ENCODE results near the gene GNE.

Gene GNE

GRCh38 chr9:36210722-36211121 lies 47.5 kb downstream of the GNE start:
- no peak overlapping the region for H3K4me3 ChIP-seq (ENCODE audit: low read depth, low read length)
- TF ChIP-seq CTCF (IDR thresholded peaks at IDR 0.05; ENCODE audit: insufficient read depth, low read length, missing control alignments), result no peak
- ChIA-PET POLR2A (no interaction called here), CTCF (interaction anchor here (1.6 to 2.8 kb wide), 2 partner anchors 10 to 118 kb away, joined by 4 to 7 read pairs; no protein-coding TSS in a partner anchor)
- no peak for DNase-seq (ENCODE audit: low read depth, low spot score)

- no peak for TF ChIP-seq CTCF (IDR thresholded peaks at IDR 0.05; ENCODE audit: insufficient read depth, low read length, missing control alignments)
- no peak for DNase-seq (ENCODE audit: low read depth, low spot score)
- CTCF ChIA-PET, result interaction anchor here (1.0 to 2.8 kb wide), 5 partner anchors 10 to 120 kb away, joined by 3 to 7 read pairs (median 5); partner anchors contain the start of gene CLTA
- no peak overlapping the region for H3K4me3 ChIP-seq (ENCODE audit: low read depth, low read length)
- POLR2A ChIA-PET, result no interaction called here
These were observed 49.6 kb downstream of the GNE start for GRCh38 chr9:36208521-36209253.

GRCh38 chr9:36207546-36208012 lies 50.7 kb downstream of the GNE start:
- CTCF ChIA-PET, result interaction anchor here (0.7 to 1.3 kb wide), 5 partner anchors 15 to 255 kb away, joined by 3 to 5 read pairs (median 3); no protein-coding TSS in a partner anchor
- POLR2A ChIA-PET, result interaction anchor here (0.6 to 1.4 kb wide), 4 partner anchors 10 to 45 kb away, joined by 3 to 4 read pairs (median 4); partner anchors contain the start of gene CLTA
- no peak overlapping the region for H3K4me3 ChIP-seq (ENCODE audit: low read depth, low read length)
- no peak for TF ChIP-seq CTCF (IDR thresholded peaks at IDR 0.05; ENCODE audit: insufficient read depth, low read length, missing control alignments)
- no peak for DNase-seq (ENCODE audit: low read depth, low spot score)

- CTCF ChIA-PET, result interaction anchor here (0.8 to 1.3 kb wide), 4 partner anchors 15 to 255 kb away, joined by 3 to 5 read pairs (median 4); no protein-coding TSS in a partner anchor
- no peak overlapping the region for H3K4me3 ChIP-seq (ENCODE audit: low read depth, low read length)
- POLR2A ChIA-PET, result interaction anchor here (1.0 to 1.4 kb wide), 3 partner anchors 11 to 16 kb away, joined by 3 to 4 read pairs (median 4); partner anchors contain the start of gene CLTA
- no peak for TF ChIP-seq CTCF (IDR thresholded peaks at IDR 0.05; ENCODE audit: insufficient read depth, low read length, missing control alignments)
- DNase-seq (ENCODE audit: low read depth, low spot score), result no peak
These were observed 51.2 kb downstream of the GNE start for GRCh38 chr9:36207016-36207415.

GRCh38 chr9:36204906-36205547 lies 53.2 kb downstream of the GNE start:
- no peak for DNase-seq (ENCODE audit: low read depth, low spot score)

More at GRCh38 chr9:36204906-36205547, 53.2 kb downstream of the GNE start:
- peak; percentile 14 for TF ChIP-seq CTCF (IDR thresholded peaks at IDR 0.05; ENCODE audit: insufficient read depth, low read length, missing control alignments)
- H3K4me3 ChIP-seq (ENCODE audit: low read depth, low read length), result no peak overlapping the region
- ChIA-PET POLR2A (no interaction called here), CTCF (interaction anchor here (0.6 to 1.6 kb wide), 6 partner anchors 11 to 131 kb away, joined by 3 to 6 read pairs (median 3); partner anchors contain the start of gene CLTA)
